ENCODE measurements around the gene USP47. TPM values are rescaled to one million over a fixed set of nuclear protein-coding genes. Genes with fewer than 3 reads are reported as not detected.
"Not testable (repeated sequence)": the region's sequence is repeated elsewhere in the genome, so short reads cannot be mapped to it uniquely, and the experiment has no call there.

The USP47 gene
- total RNA-seq, 1 experiment from 2014 or later = 30.8 TPM

DNA sequence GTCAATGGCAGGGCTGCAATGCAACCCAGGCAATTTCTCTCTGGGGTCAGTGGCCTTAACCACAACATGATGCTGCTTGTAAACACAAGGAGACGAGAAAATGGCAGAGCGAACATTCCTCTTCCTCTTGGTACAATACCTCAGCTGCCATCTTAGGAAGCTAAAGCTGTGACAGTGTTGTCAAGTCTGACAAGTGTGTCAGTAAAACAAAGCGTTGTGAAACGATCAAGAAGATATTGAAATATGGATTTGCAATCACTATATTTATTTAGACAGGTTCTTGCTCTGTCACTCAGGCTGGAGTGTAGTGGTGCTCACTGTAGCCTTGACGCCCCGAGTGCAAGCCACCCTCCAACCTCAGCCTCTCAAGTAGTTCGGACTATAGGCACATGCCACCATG, 14.5 kb upstream of the USP47 start:
- no peak for DNase-seq (ENCODE audit: low read depth)

DNA sequence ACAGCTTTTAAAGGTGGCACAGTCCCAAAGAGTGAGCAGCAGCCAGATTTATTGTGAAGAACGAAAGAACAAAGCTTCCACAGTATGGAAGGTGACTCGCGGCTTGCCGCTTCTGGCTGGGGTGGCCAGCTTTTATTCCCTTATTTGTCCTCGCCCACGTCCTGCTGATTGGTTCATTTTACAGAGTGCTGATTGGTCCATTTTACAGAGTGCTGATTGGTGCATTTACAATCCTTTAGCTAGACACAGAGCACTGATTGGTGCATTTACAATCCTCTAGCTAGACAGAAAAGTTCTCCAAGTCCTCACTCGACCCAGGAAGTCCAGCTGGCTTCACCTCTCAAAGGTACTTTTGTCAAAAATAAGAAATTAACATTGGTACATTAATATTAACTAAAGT, 10.4 kb upstream of the USP47 start:
- DNase-seq (ENCODE audit: low read depth) = not testable (repeated sequence)

DNA sequence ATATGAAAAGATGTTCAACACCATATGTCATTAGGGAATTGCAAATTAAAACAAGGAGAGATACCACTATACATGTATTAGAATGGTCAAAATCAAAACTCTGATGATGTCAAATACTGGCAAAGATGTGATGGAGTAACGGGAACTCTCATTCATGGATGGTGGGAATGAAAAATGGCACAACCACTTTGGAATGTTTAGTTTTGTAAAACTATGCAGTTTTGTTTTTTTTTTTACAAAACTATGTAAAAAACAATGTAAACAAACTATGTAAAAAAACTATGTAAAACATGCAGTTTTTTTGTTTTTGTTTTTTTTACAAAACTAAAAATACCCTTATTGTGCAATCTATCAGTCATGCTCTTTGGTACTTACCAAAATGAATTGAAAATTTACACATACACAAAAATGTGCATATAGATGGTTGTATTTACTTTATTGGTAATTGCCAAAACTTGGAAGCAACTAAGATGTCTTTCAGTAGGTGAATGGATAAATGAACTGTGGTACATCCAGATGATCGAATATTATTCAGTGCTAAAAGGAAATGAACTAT, 5.0 kb upstream of the USP47 start:
- DNase-seq (ENCODE audit: low read depth) = no peak

DNA sequence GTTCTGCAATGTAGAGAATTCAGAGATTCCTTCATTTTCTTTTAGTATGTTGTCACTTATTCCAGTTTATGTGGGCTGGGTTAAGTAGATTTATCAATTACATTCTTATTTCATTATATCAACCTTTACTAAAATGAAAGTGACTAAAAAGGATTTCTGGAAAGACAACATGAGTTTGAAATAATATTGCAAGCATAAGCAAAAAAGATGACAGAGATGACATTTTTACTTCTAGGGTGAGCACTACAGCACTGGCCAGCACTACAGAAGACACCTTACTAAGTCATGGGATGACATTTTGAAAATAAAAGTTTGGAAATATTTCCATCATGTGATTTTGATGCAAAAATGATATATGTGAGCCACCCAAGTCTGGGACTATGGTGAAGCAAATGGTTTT, 2.1 kb upstream of the USP47 start:
- no peak for DNase-seq (ENCODE audit: low read depth)

DNA sequence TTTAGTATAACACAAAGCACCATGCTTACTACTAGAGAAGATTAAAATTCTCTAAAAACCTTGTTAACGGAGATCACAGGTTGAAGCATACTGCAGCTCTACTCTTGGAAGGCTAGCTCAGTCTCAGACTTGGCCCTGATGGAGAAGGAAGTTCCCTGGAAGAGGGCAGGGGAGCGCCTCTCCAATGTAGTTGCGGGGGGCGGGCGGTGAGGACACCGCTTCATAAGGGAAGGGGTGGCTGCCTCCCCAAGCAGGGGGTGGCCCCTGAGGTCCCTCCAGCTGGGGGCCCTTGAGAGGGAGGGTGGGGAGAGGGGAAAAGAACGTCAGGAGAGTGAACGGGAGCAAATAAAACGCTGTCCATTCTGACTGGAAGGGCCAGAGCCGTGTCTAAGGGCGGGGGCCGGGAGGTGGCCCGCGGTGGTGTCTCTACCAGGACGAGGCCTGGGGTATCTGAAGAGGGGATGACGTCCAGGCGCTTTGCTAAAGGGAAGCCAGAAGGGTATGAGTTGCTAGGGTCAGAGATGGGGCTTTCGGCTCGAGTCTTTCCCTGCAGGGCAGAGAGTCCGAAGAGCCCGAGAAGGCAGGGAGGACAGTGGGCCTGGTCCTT, 553 bp upstream of the USP47 start:
- peak; percentile 1 for DNase-seq (ENCODE audit: low read depth)

DNA sequence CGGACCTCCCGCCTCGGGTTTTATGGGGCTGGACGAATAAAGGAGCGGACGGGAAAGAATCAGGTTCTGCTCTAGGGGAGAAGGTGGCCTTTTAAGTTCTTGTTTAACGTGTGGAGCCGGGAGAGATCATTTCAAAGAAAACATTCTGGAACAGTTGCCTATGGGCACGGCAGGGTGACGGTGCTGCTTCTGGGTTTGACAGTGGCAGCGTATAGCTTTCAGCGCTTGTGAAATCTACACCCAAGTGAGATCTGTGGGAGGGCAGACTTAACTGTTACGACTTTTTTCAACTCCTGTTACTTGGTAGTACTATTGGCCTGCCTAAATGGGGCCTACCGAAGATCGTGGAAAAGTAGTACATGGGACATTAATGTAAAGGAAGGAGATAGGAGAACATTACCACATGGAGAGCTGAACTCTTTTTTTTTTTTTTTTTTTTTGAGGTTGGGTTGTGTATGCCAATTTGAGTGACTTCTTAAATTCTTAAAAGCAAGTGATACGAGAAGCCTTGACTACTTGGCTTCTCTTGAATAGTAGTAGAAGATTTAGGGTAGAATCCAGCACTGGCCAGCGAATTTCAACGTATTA, 743 bp downstream of the USP47 start:
- DNase-seq (ENCODE audit: low read depth) = peak; percentile 79

DNA sequence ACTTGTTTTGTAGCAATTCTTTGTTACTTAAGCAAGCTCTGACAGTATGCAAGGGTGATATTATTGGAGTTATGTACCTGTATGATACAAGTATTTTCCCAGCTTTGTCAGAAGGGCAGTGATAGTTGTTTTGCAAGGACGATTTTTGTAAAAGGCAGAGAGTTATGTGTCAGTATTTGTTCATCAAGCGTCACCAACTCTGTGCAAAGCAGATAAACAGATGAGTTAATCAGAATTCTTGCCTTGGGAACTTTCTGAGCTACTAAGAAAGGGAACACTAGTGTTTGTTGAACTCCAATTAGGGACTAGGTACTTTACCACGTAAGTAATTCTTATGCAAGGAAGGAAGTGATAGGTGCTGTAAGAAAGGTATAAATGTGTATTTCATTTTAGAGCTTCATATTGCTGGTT, 1.4 kb downstream of the USP47 start:
- DNase-seq (ENCODE audit: low read depth) = peak; percentile 40

DNA sequence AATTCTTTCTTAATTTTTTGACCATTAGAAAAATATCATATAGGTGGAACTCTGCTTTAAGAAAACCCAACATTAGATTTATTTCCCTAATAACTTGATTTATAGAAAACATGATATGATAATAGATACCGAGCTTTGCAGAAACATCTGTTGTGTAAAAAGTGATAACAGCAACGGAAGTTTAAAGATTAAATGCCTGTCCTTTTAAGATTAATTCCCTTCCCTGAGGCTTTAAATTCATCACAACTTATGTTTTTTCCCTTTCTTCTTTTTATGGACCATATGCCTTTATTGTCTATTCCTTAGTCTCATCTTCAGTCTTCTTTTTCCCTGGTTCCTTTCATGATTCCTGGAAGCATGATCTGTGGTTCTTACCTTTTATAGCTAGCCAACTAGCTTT, 1.9 kb downstream of the USP47 start:
- DNase-seq (ENCODE audit: low read depth) = no peak

DNA sequence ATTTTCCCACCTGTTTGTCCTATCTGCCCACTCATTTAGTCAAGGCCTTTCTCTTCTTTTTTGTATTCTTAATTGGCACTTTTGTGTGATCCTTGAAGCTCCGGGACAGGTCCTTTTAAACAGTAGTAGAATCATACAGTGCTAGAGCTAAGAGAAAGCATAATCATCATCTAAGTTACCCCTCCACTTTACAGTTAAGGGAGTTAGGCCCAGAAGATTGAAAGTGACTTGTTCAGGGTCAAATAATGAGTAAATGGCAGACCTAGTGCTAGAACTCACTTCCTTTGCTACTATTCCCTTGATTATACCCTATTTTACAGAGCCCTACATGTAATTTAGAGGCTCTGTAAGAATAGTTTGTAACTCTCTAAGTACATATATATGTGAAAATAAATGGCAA, 2.5 kb downstream of the USP47 start:
- no peak for DNase-seq (ENCODE audit: low read depth)

DNA sequence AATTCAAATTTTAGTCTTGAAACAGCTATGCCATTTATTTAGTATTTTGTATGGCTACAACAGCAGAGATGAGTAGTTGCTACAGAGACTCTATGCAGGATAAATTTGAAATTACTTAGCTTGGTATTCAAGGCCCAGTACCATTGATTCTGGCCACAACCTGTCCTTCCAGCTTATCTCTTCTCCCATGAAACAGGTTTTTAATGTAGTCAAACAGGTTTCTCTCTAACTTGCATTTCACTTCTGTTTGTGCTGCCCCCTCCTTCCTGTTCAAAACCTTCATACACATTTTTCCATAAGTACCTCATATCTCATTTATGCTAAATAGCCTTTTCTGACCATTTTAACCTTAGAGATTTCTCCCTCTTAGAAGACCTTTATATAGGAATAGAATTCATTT, 3.3 kb downstream of the USP47 start:
- no peak for DNase-seq (ENCODE audit: low read depth)

DNA sequence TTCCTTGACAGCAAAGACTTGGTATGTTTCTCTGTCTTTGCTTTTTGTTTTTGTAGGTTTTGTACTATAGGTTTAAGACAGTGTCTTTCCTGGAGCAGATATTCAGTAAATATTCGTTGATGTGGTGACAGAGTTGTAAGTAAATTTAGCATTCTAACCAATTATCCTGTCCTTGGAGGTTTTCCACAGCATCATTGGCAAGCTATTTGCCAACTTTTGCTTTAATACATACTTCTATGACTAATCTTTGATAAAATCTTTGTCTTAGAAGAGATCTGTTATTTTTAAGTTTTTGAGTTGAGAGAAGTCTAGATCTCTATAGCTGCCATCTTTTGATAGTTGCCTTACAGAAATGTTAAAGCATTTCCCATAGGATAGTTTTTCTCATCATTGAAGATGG, 3.8 kb downstream of the USP47 start:
- DNase-seq (ENCODE audit: low read depth) = no peak

DNA sequence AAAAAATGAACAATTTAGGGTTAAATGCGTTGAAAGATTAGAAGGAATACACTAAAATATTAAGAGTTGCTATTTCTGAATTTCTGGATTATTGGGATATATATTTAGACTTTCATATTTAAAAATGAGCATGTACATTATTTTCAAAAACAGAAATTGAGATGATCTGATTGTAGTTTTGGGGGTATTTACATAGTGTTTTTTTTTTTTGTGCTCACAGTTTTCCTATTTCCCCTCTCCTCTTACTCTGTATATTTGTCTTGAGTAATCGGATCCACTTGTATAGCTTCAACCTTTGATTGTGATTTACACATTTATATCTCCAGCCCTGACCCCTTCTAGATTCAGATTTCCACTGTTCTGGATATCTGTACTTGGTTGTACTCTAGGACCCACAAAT, 5.3 kb downstream of the USP47 start:
- DNase-seq (ENCODE audit: low read depth) = no peak

DNA sequence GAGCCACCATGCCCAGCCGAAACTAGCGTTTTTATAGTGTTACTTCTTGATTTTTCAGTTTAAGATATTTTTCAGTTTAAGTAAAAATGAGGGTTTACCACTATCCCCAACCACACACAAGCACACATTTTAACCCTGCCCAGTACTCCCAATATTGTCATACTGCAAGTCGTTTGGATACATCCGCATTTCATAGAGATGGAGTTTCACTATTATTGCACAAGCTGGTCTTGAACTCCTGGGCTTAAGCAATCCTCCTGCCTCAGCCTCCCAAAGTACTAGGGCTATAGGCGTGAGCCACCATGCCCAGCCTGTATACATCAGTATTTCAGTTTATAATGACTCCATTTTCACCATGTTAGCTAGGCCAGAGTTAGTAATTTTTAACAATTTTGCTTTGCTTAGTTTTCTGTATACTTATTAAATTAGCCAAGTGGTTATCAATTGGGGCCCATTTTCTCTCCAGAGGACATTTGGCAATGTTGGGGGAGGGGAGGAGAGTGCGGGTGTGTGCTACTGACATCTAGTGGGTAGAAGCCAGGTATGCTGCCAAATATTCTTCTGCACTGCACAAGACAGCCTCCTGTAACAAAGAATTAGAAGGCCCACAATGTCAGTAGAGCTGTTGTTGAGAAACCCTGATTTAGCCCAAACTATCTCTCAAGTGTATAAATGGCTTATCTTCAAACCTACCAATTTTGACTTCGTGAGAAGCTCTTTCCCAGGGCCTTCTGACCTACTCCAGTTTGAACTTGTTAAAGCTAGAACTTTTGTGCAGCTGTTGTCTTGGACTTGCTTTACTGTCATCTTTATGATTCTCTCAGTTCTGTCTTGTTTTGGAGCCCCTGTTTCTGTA, 7.3 kb downstream of the USP47 start:
- peak; percentile 61 for DNase-seq (ENCODE audit: low read depth)

DNA sequence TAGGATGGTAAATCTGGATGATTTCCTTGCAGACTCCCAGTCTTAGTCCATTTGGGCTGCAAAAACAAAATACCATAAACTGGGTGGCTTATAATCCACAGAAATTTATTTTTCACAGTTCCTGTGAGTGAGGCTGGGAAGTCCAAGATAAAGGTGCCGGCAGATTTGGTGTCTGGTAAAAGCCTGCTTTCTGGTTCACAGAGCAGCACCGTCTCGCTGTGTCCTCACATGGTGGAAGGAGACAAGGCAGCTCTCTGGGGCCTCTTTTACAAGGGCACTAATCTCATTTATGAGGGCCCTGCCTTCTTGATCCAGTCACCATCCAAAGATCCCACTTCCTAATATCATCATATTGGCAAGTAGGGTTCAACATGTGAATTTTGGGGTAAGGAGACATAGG, 8.9 kb downstream of the USP47 start:
- no peak for DNase-seq (ENCODE audit: low read depth)

DNA sequence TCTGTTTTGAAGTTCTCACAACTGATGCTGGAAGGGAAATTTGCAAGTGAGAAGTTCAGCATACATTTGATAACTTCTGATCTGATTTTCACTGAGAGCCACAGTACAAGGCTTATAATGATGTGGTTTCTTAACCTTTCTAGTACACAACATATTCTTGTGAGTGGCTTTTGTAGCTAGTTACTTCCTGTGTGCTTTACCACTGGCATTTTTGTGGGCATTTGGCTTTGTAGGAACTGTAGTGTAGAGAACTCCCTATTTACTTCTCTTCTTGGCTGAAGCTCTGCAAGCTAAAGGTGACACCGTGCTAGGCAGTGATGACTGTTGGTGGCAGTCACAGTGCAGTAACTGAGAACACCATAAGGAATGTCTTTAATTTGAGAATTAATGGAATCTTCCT, 14.9 kb downstream of the USP47 start:
- peak; percentile 60 for DNase-seq (ENCODE audit: low read depth)

DNA sequence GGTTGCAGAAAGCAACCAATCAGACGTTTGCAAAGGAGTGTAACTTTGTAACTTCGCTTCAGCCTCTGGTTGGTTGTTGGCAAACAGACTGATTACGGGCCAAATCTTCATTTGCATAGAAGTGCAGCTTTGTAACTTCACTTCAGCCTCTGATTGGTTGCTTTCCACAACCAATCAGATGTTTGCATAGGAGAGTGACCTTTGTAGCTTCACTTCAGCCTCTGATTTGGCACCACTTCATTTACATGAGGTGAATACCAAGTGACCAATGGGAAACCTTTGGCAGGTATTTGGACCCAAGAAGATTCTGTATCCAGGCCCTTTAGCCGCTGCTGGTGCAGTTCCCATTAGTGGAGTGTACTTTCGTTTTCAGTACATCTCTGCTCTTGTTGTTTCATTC, 16.0 kb downstream of the USP47 start:
- no peak for DNase-seq (ENCODE audit: low read depth)

DNA sequence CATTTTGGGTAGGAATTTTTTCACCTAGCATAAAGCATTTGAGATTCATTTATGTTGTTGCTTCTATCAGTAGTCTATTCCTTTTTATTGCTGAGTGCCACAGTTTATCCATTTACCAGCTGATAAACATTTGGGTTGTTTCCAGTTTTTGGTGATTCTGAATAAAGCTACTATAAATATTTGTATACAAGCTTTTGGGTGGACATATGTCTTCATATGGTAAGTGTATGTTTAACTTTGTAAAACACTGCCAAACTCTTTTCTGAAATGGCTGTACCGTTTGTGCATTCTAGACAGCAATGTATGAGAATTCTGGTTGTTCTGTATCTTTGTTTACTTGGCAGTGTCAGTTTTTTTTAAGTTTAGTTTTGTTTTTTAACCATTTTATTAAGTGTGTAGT, 16.9 kb downstream of the USP47 start:
- DNase-seq (ENCODE audit: low read depth) = no peak

DNA sequence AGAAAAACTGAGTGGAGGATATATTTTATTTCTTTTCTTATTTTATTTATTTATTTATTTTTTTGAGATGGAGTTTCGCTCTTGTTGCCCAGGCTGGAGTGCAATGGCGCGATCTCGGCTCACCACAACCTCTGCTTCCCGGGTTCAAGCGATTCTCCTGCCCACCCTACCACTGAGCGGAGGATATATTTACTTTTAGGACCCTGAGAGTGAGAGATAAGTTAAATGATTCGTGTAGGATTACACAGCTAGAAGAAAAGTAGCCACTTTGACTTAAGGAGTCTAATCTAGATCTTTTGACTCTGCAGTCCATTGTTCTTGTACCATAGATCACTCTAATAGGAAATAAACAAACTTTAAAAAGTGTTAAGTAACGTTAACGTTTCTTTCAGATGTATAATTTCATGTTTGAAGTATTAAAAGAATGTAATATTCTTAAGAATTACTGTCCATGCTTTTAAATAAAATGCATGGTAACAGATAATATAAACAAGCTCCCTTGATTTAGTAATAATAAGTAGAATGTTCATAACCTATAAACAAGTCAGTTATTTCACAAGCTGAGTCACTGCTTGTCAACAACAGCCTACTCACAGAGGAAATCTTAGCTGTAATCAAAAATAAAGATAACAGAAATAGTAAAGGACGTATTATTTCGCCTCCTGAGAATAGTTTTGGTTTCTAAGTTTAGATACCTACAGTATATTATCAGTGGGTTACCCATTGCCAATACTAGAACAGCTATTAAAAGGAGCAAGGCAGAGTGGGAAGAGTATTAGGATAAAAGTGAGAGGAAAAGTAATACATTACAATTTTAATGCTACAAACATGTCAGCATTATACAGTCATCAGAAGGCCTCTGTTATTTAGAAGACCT, 18.6 kb downstream of the USP47 start:
- no peak for DNase-seq (ENCODE audit: low read depth)

DNA sequence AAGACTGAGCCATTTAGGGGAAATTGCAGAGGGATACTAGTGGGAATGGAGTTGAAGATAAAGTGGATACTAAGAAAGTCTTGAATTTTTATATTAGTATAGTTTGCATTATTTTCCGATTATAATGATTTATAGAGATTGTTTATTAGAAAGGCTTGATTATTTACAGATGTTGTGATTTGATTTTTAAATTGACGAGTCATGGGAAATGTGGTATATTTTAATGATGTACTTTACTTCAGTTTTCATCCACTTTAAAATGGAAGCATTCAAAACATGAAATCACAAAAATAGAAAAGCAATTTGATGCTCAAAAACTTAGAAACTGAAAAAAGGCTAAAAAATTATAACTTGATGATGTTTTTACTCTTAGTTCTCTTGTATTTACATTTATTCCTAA, 21.2 kb downstream of the USP47 start:
- DNase-seq (ENCODE audit: low read depth) = no peak

DNA sequence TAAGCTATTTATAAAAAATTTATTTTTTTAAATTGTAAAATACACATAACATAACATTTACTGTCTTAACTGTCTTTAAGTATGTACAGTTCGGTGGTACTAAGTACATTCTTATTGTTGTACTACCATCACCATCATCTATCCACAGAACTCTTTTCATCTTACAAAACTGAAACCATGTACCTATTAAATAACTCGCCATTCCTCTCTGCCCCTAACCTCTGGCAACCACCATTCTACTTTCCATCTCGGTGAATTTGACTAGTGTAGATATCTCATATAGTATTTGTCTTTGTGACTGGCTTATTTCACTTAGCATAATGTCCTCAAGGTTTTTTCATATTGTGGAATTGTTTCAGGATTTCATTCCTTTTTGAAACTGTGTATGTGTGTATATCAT, 22.6 kb downstream of the USP47 start:
- no peak for DNase-seq (ENCODE audit: low read depth)

DNA sequence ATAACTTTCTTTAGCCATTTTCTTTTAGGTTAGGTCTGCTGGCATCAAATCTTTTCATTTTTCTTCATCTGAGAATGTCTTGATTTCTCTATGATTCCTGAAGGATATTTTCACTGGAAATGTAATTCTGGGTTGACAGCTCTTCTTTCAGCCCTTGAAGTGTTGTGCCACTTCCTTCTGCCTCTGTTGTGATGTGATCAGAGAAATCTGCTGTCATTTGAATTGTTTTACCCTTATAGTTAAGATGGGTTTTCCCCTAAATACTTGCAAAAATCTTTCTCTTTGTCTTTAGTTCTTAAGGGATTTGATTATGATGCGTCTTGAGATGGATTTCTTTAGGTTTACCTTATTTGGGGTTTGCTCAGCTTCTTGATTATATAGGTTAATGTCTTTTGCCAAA, 23.0 kb downstream of the USP47 start:
- no peak for DNase-seq (ENCODE audit: low read depth)

DNA sequence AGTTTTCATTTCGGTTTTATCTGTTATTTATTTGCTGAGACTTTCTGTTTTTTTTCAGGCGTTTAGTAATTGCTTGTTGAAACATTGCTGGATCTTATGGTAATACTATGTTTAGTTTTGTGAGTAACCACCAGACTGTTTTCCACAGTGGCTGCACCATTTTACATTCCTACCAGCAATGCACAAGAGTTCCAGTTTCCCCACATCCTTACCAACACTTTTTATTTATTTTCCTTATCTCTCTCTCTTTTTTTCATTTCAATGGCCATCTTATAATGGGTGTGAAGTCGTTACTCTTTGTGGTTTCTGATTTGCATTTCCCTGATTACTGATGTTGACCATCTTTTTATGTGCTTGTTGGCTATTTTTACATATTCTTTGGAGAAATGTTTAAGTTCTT, 23.7 kb downstream of the USP47 start:
- no peak for DNase-seq (ENCODE audit: low read depth)

Data from HT1080 (cell line).